ENCODE results near the gene PGBD2. TPM values are rescaled to one million over a fixed set of nuclear protein-coding genes. Genes with fewer than 3 reads are reported as not detected.

PGBD2 gene
- total and polyA plus RNA-seq, 9 of the 15 experiments (the other 6 are each of a cell fraction or from before 2014, with no cell fraction given): 11.9 to 21.8 (median 14.7) TPM

GRCh38 chr1:248858891-248859889 lies 46.8 kb upstream of the PGBD2 start, which contains the start of gene ZNF692 (continued):
- TF ChIP-seq ZNF12 (CRISPR knock-in tag; IDR thresholded peaks at IDR 0.05) (no peak), NR4A1 (CRISPR knock-in tag; IDR thresholded peaks at IDR 0.05) (peak; percentile 79; the same call in 1 of the 2 replicates), NR4A1 (tag; IDR thresholded peaks at IDR 0.05) (peak; percentile 80; the same call in 1 of the 2 replicates), ZNF146 (CRISPR knock-in tag; IDR thresholded peaks at IDR 0.05; ENCODE audit: unreplicated experiment) (no peak), CCNT2 (IDR thresholded peaks at IDR 0.05; ENCODE audit: borderline replicate concordance, extremely low read depth, insufficient read length, low read depth, low read length) (peak; percentile 90), TSHZ1 (CRISPR knock-in tag; IDR thresholded peaks at IDR 0.05) (no peak), RBM22 (IDR thresholded peaks at IDR 0.05; ENCODE audit: low read depth, low read length, poor library complexity, severe bottlenecking) (peak; percentile 75), IRF2 (CRISPR knock-in tag; IDR thresholded peaks at IDR 0.05) (no peak), ZNF23 (CRISPR knock-in tag; IDR thresholded peaks at IDR 0.05) (peak; percentile 39; the same call in 1 of the 2 replicates), NFE2 (IDR thresholded peaks at IDR 0.05; ENCODE audit: low read depth) (no peak), DDX20 (tag; IDR thresholded peaks at IDR 0.05; ENCODE audit: low read depth) (no peak), THRAP3 (IDR thresholded peaks at IDR 0.05; ENCODE audit: borderline replicate concordance) (no peak), ZFX (CRISPR knock-in tag; IDR thresholded peaks at IDR 0.05) (peak; percentile 92), MCM3 (IDR thresholded peaks at IDR 0.05) (no peak), PURB (CRISPR knock-in tag; IDR thresholded peaks at IDR 0.05; ENCODE audit: low read depth) (no peak), L3MBTL2 (IDR thresholded peaks at IDR 0.05) (peak; percentile 93), FIP1L1 (IDR thresholded peaks at IDR 0.05; ENCODE audit: low read depth, low read length, poor library complexity, severe bottlenecking) (peak; percentile 84), BACH1 (tag; IDR thresholded peaks at IDR 0.05) (no peak), POLR2G (IDR thresholded peaks at IDR 0.05; ENCODE audit: low read depth, low read length) (peak; percentile 96), HNRNPLL (IDR thresholded peaks at IDR 0.05; ENCODE audit: low read depth, low read length, poor library complexity, severe bottlenecking) (peak; percentile 64)
- TF ChIP-seq, protein P1, sequence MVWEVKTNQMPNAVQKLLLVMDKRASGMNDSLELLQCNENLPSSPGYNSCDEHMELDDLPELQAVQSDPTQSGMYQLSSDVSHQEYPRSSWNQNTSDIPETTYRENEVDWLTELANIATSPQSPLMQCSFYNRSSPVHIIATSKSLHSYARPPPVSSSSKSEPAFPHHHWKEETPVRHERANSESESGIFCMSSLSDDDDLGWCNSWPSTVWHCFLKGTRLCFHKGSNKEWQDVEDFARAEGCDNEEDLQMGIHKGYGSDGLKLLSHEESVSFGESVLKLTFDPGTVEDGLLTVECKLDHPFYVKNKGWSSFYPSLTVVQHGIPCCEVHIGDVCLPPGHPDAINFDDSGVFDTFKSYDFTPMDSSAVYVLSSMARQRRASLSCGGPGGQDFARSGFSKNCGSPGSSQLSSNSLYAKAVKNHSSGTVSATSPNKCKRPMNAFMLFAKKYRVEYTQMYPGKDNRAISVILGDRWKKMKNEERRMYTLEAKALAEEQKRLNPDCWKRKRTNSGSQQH (CRISPR knock-in tag; IDR thresholded peaks at IDR 0.05): peak; percentile 3; the same call in 1 of the 2 replicates
